LoVo (cell line): Measurements from ENCODE around the gene JAZF1.
A peak's percentile ranks its signal among the peaks of the same experiment; 100 is the strongest.
"Not testable (repeated sequence)": the region's sequence is repeated elsewhere in the genome, so short reads cannot be mapped to it uniquely, and the experiment has no call there.

ENCODE experiments used
- DNase-seq: peaks from one replicate; pipeline ENCODE4 v3.0.0-alpha.2; 2016; ENCODE audit warnings: low spot score

JAZF1 gene

GRCh38 chr7:27940341-27940740 lies 240.3 kb downstream of the JAZF1 start:
- DNase-seq, result no peak

- no peak for DNase-seq
Observed at GRCh38 chr7:27939893-27940292, 240.7 kb downstream of the JAZF1 start.

- DNase-seq, result no peak
Observed at GRCh38 chr7:27936768-27937102, 243.9 kb downstream of the JAZF1 start.

GRCh38 chr7:27936047-27936767 lies 244.4 kb downstream of the JAZF1 start:
- no peak for DNase-seq

- peak; percentile 40 for DNase-seq
Observed at GRCh38 chr7:27933671-27934565, 246.7 kb downstream of the JAZF1 start.

- no peak for DNase-seq
Observed at GRCh38 chr7:27930910-27931476, 249.6 kb downstream of the JAZF1 start.

GRCh38 chr7:27929127-27929526 lies 251.5 kb downstream of the JAZF1 start:
- DNase-seq, result no peak

- DNase-seq, result no peak
Observed at GRCh38 chr7:27928001-27928400, 252.6 kb downstream of the JAZF1 start.

GRCh38 chr7:27925573-27926201 lies 254.9 kb downstream of the JAZF1 start:
- DNase-seq, result no peak

GRCh38 chr7:27923642-27923980 lies 257.0 kb downstream of the JAZF1 start:
- DNase-seq, result no peak

GRCh38 chr7:27922907-27923641 lies 257.5 kb downstream of the JAZF1 start:
- DNase-seq, result no peak

- DNase-seq, result not testable (repeated sequence)
Observed at GRCh38 chr7:27922389-27922788, 258.2 kb downstream of the JAZF1 start.

- peak; percentile 86 for DNase-seq
Observed at GRCh38 chr7:27921081-27921836, 259.3 kb downstream of the JAZF1 start.

GRCh38 chr7:27920281-27920946 lies 260.2 kb downstream of the JAZF1 start:
- no peak for DNase-seq

GRCh38 chr7:27918503-27918902 lies 262.1 kb downstream of the JAZF1 start:
- DNase-seq, result no peak

- DNase-seq, result no peak
Observed at GRCh38 chr7:27917774-27918314, 262.8 kb downstream of the JAZF1 start.

- DNase-seq, result no peak
Observed at GRCh38 chr7:27917119-27917518, 263.5 kb downstream of the JAZF1 start.

GRCh38 chr7:27916372-27916771 lies 264.2 kb downstream of the JAZF1 start:
- peak; percentile 53 for DNase-seq

- no peak for DNase-seq
Observed at GRCh38 chr7:27914409-27914808, 266.2 kb downstream of the JAZF1 start.

GRCh38 chr7:27912751-27913150 lies 267.8 kb downstream of the JAZF1 start:
- DNase-seq, result no peak
